ENCODE data around the gene RNF168.

DNA sequence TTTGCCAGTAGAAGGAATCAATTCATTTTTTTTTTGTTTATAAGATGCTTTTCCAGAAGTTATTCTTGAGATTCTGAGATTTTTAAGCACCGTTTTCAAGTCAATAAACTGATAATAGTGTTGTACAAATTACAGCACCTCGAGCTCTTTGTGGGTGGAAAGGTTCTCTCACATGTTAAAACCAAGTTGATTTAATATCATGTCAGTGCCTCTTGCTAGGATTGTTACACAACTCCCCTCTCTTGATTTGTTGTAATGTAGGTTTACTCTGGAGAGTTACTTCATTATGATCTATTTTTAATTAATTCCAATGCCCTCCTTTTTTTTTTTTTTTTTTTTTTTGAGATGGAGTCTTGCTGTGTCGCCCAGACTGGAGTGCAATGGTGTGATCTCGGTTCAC lies 45.5 kb downstream of the RNF168 start:
- TF ChIP-seq, protein P1, sequence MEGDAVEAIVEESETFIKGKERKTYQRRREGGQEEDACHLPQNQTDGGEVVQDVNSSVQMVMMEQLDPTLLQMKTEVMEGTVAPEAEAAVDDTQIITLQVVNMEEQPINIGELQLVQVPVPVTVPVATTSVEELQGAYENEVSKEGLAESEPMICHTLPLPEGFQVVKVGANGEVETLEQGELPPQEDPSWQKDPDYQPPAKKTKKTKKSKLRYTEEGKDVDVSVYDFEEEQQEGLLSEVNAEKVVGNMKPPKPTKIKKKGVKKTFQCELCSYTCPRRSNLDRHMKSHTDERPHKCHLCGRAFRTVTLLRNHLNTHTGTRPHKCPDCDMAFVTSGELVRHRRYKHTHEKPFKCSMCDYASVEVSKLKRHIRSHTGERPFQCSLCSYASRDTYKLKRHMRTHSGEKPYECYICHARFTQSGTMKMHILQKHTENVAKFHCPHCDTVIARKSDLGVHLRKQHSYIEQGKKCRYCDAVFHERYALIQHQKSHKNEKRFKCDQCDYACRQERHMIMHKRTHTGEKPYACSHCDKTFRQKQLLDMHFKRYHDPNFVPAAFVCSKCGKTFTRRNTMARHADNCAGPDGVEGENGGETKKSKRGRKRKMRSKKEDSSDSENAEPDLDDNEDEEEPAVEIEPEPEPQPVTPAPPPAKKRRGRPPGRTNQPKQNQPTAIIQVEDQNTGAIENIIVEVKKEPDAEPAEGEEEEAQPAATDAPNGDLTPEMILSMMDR (IDR thresholded peaks at IDR 0.05): no peak
- no peak for TF ChIP-seq POLR2A (IDR thresholded peaks at IDR 0.05)

Data from heart left ventricle (tissue), 13 donors.